ENCODE results near the gene EFS. TPM values are rescaled to one million over a fixed set of nuclear protein-coding genes. Genes with fewer than 3 reads are reported as not detected.

Gene EFS
- polyA plus RNA-seq, 1 donor (not counting 4 experiments of a cell fraction or from before 2014, with no cell fraction given): 1.4 TPM

GRCh38 chr14:23409966-23410635, 45.1 kb upstream of the EFS start:
- dilution Hi-C loops (cut with MboI; ENCODE audit: extremely low pct_ligation_motif_present, low sequenced_read_pairs): no loop called here
- H3K9me1 ChIP-seq (ENCODE audit: control insufficient read depth, extremely low read depth, insufficient read depth, low read length): no peaks in the 10 kb centered on the region
- TF ChIP-seq CTCF (optimal IDR thresholded peaks at IDR 0.05 in 1 of 3, IDR thresholded peaks at IDR 0.05 in 1 of 3, conservative IDR thresholded peaks at IDR 0.05 in 1 of 3; ENCODE audit: extremely low read depth in 1 of 3, insufficient read depth in 2 of 3, low read length in 3 of 3): no peak
- no peak for TF ChIP-seq EZH2 (IDR thresholded peaks at IDR 0.05; ENCODE audit: low read length)
- H2AFZ ChIP-seq (ENCODE audit: control insufficient read depth, low read length): no peak overlapping the region
- H4K20me1 ChIP-seq (ENCODE audit: control insufficient read depth, extremely low read depth, insufficient read depth, low read length): no peaks in the 10 kb centered on the region
- no peak overlapping the region for H3K9ac ChIP-seq (ENCODE audit: control insufficient read depth, extremely low read depth, insufficient read depth, low read length)
- H3K4me2 ChIP-seq (ENCODE audit: control insufficient read depth, extremely low read depth, insufficient read depth, low read depth, low read length): no peak overlapping the region
- no peak for FAIRE-seq
- no peaks in the 10 kb centered on the region for H3K4me1 ChIP-seq (ENCODE audit: control insufficient read depth, extremely low read depth, insufficient read depth, low read length)
- no peak overlapping the region for H3K4me3 ChIP-seq (ENCODE audit: control insufficient read depth in 2 of 3, extremely low read depth in 1 of 3, insufficient read depth in 2 of 3, low read depth in 1 of 3, low read length in 3 of 3)
- peaks cover 5% of the 10 kb centered on the region for H3K27me3 ChIP-seq (ENCODE audit: control insufficient read depth, extremely low read depth, insufficient read depth, low read length)
- no peaks in the 10 kb centered on the region for H3K36me3 ChIP-seq (ENCODE audit: control insufficient read depth in 2 of 2, extremely low read depth in 1 of 2, insufficient read depth in 2 of 2, low read length in 2 of 2)
- no peaks in the 10 kb centered on the region for H3K9me3 ChIP-seq (ENCODE audit: control insufficient read depth, low read depth, low read length)
- H3K27ac ChIP-seq (ENCODE audit: control insufficient read depth, insufficient read depth, low read length): no peak overlapping the region
- DNase-seq (ENCODE audit: low read depth, low spot score): no peak
- H3K79me2 ChIP-seq (ENCODE audit: control insufficient read depth, insufficient read depth, low read length): no peaks in the 10 kb centered on the region

DNA sequence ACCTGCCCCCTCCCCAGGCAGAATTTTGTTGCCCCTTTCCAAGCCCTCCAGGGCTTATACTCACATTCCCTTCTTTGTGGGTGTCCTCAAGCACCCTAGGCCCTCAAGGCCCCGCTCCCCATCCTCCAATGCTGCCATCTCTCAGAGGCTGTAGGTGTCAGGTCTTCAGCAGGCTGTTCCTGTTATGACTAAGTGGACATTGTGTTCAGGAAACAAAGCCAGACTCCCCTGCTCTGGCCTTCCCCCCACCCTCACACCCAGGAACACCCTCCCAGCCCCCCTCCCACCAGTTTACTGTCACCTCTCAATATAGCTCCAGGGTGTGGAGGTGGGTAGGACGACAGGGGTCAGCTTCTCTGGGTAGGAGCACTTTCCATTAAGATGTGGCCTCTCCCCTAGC, 44.5 kb upstream of the EFS start:
- TF ChIP-seq CTCF (optimal IDR thresholded peaks at IDR 0.05 in 1 of 3, IDR thresholded peaks at IDR 0.05 in 1 of 3, conservative IDR thresholded peaks at IDR 0.05 in 1 of 3; ENCODE audit: extremely low read depth in 1 of 3, insufficient read depth in 2 of 3, low read length in 3 of 3): no peak
- no peak for TF ChIP-seq EZH2 (IDR thresholded peaks at IDR 0.05; ENCODE audit: low read length)
- no peak for DNase-seq (ENCODE audit: low read depth, low spot score)
- no peak for FAIRE-seq
- Histone ChIP-seq H3K27ac (ENCODE audit: control insufficient read depth, insufficient read depth, low read length) (no peak overlapping the region), H3K79me2 (ENCODE audit: control insufficient read depth, insufficient read depth, low read length) (no peaks in the 10 kb centered on the region), H3K4me3 (ENCODE audit: control insufficient read depth in 2 of 3, extremely low read depth in 1 of 3, insufficient read depth in 2 of 3, low read depth in 1 of 3, low read length in 3 of 3) (no peak overlapping the region), H3K4me2 (ENCODE audit: control insufficient read depth, extremely low read depth, insufficient read depth, low read depth, low read length) (no peak overlapping the region), H3K27me3 (ENCODE audit: control insufficient read depth, extremely low read depth, insufficient read depth, low read length) (peaks cover 5% of the 10 kb centered on the region), H3K4me1 (ENCODE audit: control insufficient read depth, extremely low read depth, insufficient read depth, low read length) (no peaks in the 10 kb centered on the region), H4K20me1 (ENCODE audit: control insufficient read depth, extremely low read depth, insufficient read depth, low read length) (no peaks in the 10 kb centered on the region), H2AFZ (ENCODE audit: control insufficient read depth, low read length) (no peak overlapping the region), H3K9ac (ENCODE audit: control insufficient read depth, extremely low read depth, insufficient read depth, low read length) (no peak overlapping the region), H3K9me1 (ENCODE audit: control insufficient read depth, extremely low read depth, insufficient read depth, low read length) (no peaks in the 10 kb centered on the region), H3K9me3 (ENCODE audit: control insufficient read depth, low read depth, low read length) (no peaks in the 10 kb centered on the region), H3K36me3 (ENCODE audit: control insufficient read depth in 2 of 2, extremely low read depth in 1 of 2, insufficient read depth in 2 of 2, low read length in 2 of 2) (no peaks in the 10 kb centered on the region)
- dilution Hi-C loops (cut with MboI; ENCODE audit: extremely low pct_ligation_motif_present, low sequenced_read_pairs): no loop called here
